Body of pancreas (tissue), 4 donors: Measurements from ENCODE around the gene CTNS. TPM values are rescaled to one million over a fixed set of nuclear protein-coding genes. Genes with fewer than 3 reads are reported as not detected.

ENCODE experiments used
- ATAC-seq: fragments of 150-250 bp; one replicate; pipeline ENCODE4 v1.9.1; 2016
- DNase-seq, 4 donors: peaks; one replicate each; pipeline ENCODE4 v3.0.0-alpha.2; 2019
- H3K27ac ChIP-seq, 4 donors: fragments of 200-600 bp; sonication (generic); 1 replicate in 3 of 4; 2 replicates in 1 of 4; pipeline versions ENCODE4 v1.5.1 to v1.6.1; 2016 to 2019; ENCODE audit warnings: mild to moderate bottlenecking in 1 of 4, mixed read lengths in 1 of 4, moderate library complexity in 1 of 4
- H3K27me3 ChIP-seq, 2 donors: fragments of 200-600 bp; sonication (generic); one replicate each; pipeline ENCODE4 v1.6.0; 2016; ENCODE audit warnings: mild to moderate bottlenecking in 1 of 2
- H3K36me3 ChIP-seq, 2 donors: fragments of 200-600 bp; sonication (generic); replicated peaks in 1 of 2; 2 replicates each; pipeline ENCODE4 v1.5.1; 2016; ENCODE audit warnings: low read depth in 2 of 2; ENCODE audit not compliant: insufficient read depth in 1 of 2
- H3K4me1 ChIP-seq: fragments of 200-600 bp; sonication (generic); one replicate; pipeline ENCODE4 v1.6.0; 2016
- H3K4me3 ChIP-seq, 2 donors: fragments of 200-600 bp; sonication (generic); 1 replicate in 1 of 2; 2 replicates in 1 of 2; pipeline ENCODE4 v1.5.1; 2016 to 2019
- H3K9me3 ChIP-seq, 3 donors: fragments of 200-600 bp; sonication (generic); 1 replicate in 2 of 3; 2 replicates in 1 of 3; pipeline ENCODE4 v1.5.1; 2016
- POLR2A ChIP-seq, 3 donors: fragments of 450-650 bp; IDR thresholded peaks; one replicate each; pipeline ENCODE4 v1.6.1; 2016; ENCODE audit warnings: antibody characterized with exemption in 3 of 3, mild to moderate bottlenecking in 2 of 3
- WGBS, 2 donors: methylation state at CpG; one replicate each; pipeline ENCODE4 v1.1.5; 2017; 5-methylcytosine and 5-hydroxymethylcytosine counted together
- intact Hi-C: fragments of 100-400 bp; cut with DNase I; formaldehyde crosslinking; loops from one replicate; pipeline ENCODE4 v1.15.1; 2023
- total RNA-seq, 2 donors: library from RNA; depleted of rRNA; stranded (reverse); fragments of >200 nt; gene quantifications; one replicate each; pipeline ENCODE4 v1.1.0, GENCODE V29; 2016
- TF ChIP-seq, protein P1 (sequence below), 7 experiments: fragments of 450-650 bp in 4 of 7; fragments of 200-600 bp in 3 of 7; sonication (generic) in 3 of 7; IDR thresholded peaks; one replicate each; pipeline ENCODE4 v1.5.1; 2016 to 2019; ENCODE audit warnings: antibody characterized with exemption in 7 of 7

Gene CTNS
- total RNA-seq, 2 donors from 2014 or later: 15.8 to 29.3 TPM

DNA sequence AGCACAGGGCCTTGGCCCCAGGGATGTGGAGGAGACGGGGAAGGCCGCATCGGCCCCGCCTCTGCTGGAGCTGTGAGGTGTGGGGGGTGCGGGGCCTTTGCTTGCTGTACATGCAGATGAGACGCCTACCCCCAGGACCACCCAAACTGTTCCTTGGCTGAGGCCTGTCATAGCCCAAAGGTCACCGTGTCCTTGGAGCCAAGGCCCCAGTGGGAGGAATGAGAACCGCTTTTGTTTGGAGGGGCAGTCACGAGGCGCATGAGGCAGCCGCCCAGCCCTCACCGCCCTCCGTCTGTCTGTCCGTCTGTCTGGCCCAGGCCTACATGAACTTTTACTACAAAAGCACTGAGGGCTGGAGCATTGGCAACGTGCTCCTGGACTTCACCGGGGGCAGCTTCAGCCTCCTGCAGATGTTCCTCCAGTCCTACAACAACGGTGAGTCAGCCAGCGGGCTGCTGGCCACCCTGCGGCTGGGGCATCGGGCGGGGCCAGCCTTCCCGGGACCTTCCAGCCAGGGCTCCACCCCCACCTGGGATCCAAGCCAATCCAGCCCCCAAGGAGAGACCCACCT, 23.1 kb downstream of the CTNS start:
- Histone ChIP-seq H3K27me3 (no peaks in the 10 kb centered on the region), H3K27ac (peak overlapping the region in 2 of 4 donors; percentile 66 to 79), H3K36me3 (peaks cover 8 to 10% of the 10 kb centered on the region in 2 donors), H3K4me3 (no peak overlapping the region), H3K4me1 (peaks cover 19% of the 10 kb centered on the region), H3K9me3 (no peaks in the 10 kb centered on the region)
- ATAC-seq (peak; percentile 58), DNase-seq (peak; percentile 31 to 72 (median 52))
- intact Hi-C loops: no loop called here
- peak in 1 of 3 donors; percentile 8 for TF ChIP-seq POLR2A (IDR thresholded peaks at IDR 0.05)
- TF ChIP-seq, protein P1, sequence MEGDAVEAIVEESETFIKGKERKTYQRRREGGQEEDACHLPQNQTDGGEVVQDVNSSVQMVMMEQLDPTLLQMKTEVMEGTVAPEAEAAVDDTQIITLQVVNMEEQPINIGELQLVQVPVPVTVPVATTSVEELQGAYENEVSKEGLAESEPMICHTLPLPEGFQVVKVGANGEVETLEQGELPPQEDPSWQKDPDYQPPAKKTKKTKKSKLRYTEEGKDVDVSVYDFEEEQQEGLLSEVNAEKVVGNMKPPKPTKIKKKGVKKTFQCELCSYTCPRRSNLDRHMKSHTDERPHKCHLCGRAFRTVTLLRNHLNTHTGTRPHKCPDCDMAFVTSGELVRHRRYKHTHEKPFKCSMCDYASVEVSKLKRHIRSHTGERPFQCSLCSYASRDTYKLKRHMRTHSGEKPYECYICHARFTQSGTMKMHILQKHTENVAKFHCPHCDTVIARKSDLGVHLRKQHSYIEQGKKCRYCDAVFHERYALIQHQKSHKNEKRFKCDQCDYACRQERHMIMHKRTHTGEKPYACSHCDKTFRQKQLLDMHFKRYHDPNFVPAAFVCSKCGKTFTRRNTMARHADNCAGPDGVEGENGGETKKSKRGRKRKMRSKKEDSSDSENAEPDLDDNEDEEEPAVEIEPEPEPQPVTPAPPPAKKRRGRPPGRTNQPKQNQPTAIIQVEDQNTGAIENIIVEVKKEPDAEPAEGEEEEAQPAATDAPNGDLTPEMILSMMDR (IDR thresholded peaks at IDR 0.05): peak in 1 of 7 experiments; percentile 11
- 73 to 100% methylated on average over 2 to 22 of the region's 22 CpGs for WGBS, 2 donors

DNA sequence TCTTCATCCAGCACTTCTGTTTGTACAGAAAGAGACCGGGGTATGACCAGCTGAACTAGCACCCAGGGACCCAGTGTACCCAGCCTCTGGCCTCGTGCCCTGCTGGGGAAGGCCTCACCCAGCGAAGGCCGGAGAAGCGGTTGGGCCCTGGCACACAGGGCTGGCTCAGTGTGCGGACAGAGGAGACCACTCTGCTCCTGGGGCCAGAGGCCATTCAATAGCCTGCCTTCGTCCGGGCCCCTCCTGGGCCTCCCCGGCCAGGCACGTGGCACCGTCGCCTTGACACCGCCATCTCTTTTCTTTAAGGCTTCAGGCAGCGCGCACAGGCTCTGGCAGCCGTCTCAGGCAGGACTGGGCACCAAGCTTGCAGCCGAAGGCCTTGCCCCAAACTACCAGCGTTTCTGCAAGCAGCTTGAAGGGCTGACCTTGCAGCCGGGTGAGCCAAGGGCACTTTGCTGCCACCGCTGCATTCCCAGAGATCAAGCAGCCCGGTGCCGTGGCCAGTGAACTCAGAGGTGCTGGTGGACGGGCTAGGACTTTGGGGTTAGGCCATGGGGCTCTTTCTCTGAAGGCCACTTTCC, 23.8 kb downstream of the CTNS start:
- DNase-seq: no peak
- peaks cover 25% of the 10 kb centered on the region for H3K4me1 ChIP-seq
- WGBS, 2 donors: 77 to 95% methylated on average over 2 to 23 of the region's 23 CpGs

DNA sequence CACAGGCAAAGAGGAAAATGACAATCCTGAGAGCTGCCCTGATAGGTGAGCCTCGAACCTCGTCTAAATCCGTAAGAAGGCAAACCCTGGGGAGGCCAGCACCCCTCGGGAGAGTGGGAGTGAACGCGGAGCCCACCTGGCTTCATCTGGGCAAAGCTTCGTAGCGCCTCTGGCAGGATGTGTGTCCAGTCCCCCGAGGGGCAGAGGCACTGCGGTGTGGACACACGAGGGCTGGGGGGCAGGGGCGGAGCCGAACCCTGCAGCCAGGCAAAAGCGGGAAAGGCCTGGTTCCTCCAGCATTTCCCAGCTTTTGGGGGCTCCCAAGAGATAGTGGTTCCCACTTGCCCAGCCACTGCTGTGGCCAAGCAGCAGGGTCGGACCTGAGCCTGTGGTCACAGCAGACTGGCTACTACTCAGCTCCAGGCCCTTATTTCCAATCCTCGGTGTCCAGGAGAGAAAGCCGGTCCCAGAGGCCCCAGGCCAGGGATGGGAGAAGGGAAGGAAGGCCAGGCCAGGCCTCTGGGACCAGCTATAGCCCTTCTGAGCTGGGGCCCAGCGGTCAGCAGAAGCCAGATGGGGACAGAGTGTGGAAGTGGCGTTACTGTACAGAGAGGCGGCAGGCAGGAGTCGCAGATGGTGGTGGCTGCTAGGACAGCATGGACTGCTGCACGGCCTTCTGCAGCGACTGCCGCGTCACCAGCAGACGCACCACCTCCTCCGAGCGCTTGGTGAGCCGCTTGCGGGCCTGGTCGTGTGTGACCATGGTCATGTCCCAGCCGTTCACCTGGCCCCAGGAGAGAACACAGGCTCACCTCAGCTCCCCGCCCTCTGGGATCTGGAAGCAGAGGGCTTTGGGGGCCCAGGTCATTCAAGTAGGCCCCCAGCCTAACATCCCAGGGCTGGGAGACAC, 26.8 kb downstream of the CTNS start:
- H3K4me1 ChIP-seq: peaks cover 49% of the 10 kb centered on the region
- no peak for TF ChIP-seq POLR2A (IDR thresholded peaks at IDR 0.05)
- TF ChIP-seq, protein P1 (IDR thresholded peaks at IDR 0.05): no peak
- intact Hi-C loops: no loop called here
- no peaks in the 10 kb centered on the region for H3K27me3 ChIP-seq
- DNase-seq (no peak), ATAC-seq (no peak)
- H3K27ac ChIP-seq: no peak overlapping the region
- WGBS, 2 donors: 90 to 94% methylated on average over 18 to 32 of the region's 33 CpGs
- no peak overlapping the region for H3K4me3 ChIP-seq
- no peaks in the 10 kb centered on the region for H3K9me3 ChIP-seq
- H3K36me3 ChIP-seq: peaks cover 6 to 10% of the 10 kb centered on the region in 2 donors

More for the DNA sequence above, 23.8 kb downstream of the CTNS start:
- Histone ChIP-seq H3K4me3 (no peak overlapping the region), H3K36me3 (peaks cover 8 to 10% of the 10 kb centered on the region in 2 donors), H3K27me3 (no peaks in the 10 kb centered on the region), H3K27ac (peak overlapping the region in 2 of 4 donors; percentile 66 to 79), H3K9me3 (no peaks in the 10 kb centered on the region)
- intact Hi-C loops: no loop called here
- peak; percentile 19 for ATAC-seq
- TF ChIP-seq, protein P1 (IDR thresholded peaks at IDR 0.05): no peak
- no peak for TF ChIP-seq POLR2A (IDR thresholded peaks at IDR 0.05)

DNA sequence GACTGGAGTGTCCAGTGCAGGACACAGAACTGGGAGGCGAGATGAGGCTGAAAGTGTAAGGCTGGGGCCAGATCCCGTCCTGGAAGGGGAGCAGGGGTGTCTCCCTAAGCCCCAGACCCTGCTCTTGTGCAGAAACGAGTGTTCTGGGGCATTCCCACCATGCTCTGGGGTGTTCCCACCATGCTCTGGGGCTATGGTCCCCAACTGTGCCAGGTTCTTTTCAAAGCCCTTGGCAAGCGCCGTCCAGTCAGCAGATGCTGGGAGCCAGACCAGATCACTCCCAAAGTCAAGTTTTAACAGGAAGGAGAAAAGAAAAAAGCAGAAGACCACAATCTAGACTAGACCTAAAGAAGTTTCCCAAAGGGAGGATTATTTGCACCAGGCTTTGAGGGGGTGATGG, 29.3 kb downstream of the CTNS start:
- H3K4me1 ChIP-seq: peaks cover 42% of the 10 kb centered on the region
- H3K4me3 ChIP-seq: no peak overlapping the region
- peak overlapping the region in 1 of 4 donors; percentile 34 for H3K27ac ChIP-seq
- H3K36me3 ChIP-seq: peaks cover 6 to 10% of the 10 kb centered on the region in 2 donors
- no peak for ATAC-seq
- H3K27me3 ChIP-seq: no peaks in the 10 kb centered on the region
- H3K9me3 ChIP-seq: no peaks in the 10 kb centered on the region
- no peak for DNase-seq
- TF ChIP-seq, protein P1 (IDR thresholded peaks at IDR 0.05): no peak
- no peak for TF ChIP-seq POLR2A (IDR thresholded peaks at IDR 0.05)
- intact Hi-C loops: no loop called here
- WGBS, 2 donors: 58 to 71% methylated on average over 5 of the region's 5 CpGs
